GM19351 (cell line): ENCODE measurements around the gene JUN.

Experiments used
- ATAC-seq: cut with Tn5 transposase; IDR thresholded peaks from one replicate; pipeline ENCODE4 v1.9.1; 2021; ENCODE audit warnings: mild to moderate bottlenecking, moderate library complexity; ENCODE audit not compliant: unreplicated experiment

The JUN gene

GRCh38 chr1:58783993-58784757 is at the start of gene JUN:
Gene JUN (minus strand): TSS chr1:58784047. CDS start chr1:58783070, 977 bp downstream.
- ATAC-seq: peak; percentile 74

- ATAC-seq: no peak
Observed at GRCh38 chr1:58833166-58833565, 49.3 kb upstream of the JUN start.

GRCh38 chr1:58830291-58830690 is 46.4 kb upstream of the JUN start:
- ATAC-seq: no peak

GRCh38 chr1:58829866-58830265 is 46.0 kb upstream of the JUN start:
- no peak for ATAC-seq

GRCh38 chr1:58827298-58827697 is 43.5 kb upstream of the JUN start:
- no peak for ATAC-seq

GRCh38 chr1:58824753-58825389 is 41.0 kb upstream of the JUN start:
- no peak for ATAC-seq

- no peak for ATAC-seq
Observed at GRCh38 chr1:58823481-58824010, 39.7 kb upstream of the JUN start.

GRCh38 chr1:58821309-58821708 is 37.5 kb upstream of the JUN start:
- ATAC-seq: no peak

GRCh38 chr1:58818976-58819375 is 35.1 kb upstream of the JUN start:
- ATAC-seq: no peak

GRCh38 chr1:58818075-58818474 is 34.2 kb upstream of the JUN start:
- ATAC-seq: no peak

- ATAC-seq: no peak
Observed at GRCh38 chr1:58816747-58817221, 32.9 kb upstream of the JUN start.

GRCh38 chr1:58816072-58816746 is 32.4 kb upstream of the JUN start:
- peak; percentile 87 for ATAC-seq

GRCh38 chr1:58815686-58816071 is 31.8 kb upstream of the JUN start:
- ATAC-seq: peak; percentile 3

- ATAC-seq: peak; percentile 58
Observed at GRCh38 chr1:58815069-58815685, 31.3 kb upstream of the JUN start.

- no peak for ATAC-seq
Observed at GRCh38 chr1:58814251-58815068, 30.6 kb upstream of the JUN start.

GRCh38 chr1:58813801-58814200 is 30.0 kb upstream of the JUN start:
- ATAC-seq: no peak

GRCh38 chr1:58813361-58813760 is 29.5 kb upstream of the JUN start:
- no peak for ATAC-seq

GRCh38 chr1:58812926-58813325 is 29.1 kb upstream of the JUN start:
- ATAC-seq: no peak

- no peak for ATAC-seq
Observed at GRCh38 chr1:58812468-58812867, 28.6 kb upstream of the JUN start.

GRCh38 chr1:58811303-58811702 is 27.5 kb upstream of the JUN start:
- ATAC-seq: no peak
